Measurements from ENCODE around the gene MLYCD.

The MLYCD gene

DNA sequence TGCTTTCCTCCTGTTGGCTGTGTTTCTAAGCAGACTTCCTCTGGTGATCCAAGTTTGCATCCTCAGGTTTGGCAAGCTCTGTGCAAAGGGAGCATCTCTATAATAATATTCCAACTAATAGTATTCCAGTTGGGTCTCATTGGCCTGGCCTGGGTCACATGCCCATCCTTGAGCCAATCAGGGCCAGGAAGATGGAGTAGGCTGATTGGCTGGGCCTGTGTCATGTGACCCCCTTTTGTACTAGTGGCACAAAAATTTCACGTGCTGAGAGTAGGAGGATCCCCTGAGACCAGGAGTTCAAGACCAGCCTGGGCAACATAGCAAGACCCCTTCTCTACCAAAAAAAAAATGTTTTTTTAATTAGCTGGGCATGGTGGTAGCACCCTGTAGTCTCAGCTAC is 35.2 kb upstream of the MLYCD start:
- H3K9me3 ChIP-seq (ENCODE audit: control insufficient read depth, low read length), result no peaks in the 10 kb centered on the region
- DNase-seq, result no peak
- no peaks in the 10 kb centered on the region for H3K36me3 ChIP-seq (ENCODE audit: control insufficient read depth, insufficient read depth, low read length)
- H3K27me3 ChIP-seq (replicated peaks; ENCODE audit: control insufficient read depth, insufficient read depth, low read length, poor library complexity, severe bottlenecking), result no peaks in the 10 kb centered on the region
- H3K27ac ChIP-seq (ENCODE audit: insufficient read depth, low read length, poor library complexity, severe bottlenecking), result no peak overlapping the region
- H3K4me3 ChIP-seq (ENCODE audit: insufficient read depth, low read depth, low read length, poor library complexity, severe bottlenecking), result no peak overlapping the region
- no peaks in the 10 kb centered on the region for H3K4me1 ChIP-seq (ENCODE audit: control insufficient read depth, insufficient read depth, low read length, poor library complexity, severe bottlenecking)

DNA sequence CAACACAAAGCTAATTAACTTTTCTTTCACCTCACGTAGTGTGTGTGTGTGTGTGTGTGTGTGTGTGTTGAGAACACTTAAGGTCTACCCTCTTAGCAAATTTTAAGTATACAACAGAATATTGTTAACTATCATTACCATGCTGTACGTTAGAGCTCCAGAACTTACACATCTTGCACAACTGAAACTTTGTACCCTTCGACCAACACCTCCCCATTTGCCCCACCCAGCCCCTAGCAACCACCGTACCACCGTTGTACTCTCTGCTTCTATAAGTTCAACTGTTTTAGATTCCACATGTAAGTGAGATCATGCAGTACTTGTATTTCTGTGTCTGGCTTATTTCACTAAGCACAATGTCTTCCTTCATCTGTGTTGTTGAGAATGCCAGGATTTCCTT is 28.1 kb upstream of the MLYCD start:
- Histone ChIP-seq H3K4me1 (ENCODE audit: control insufficient read depth, insufficient read depth, low read length, poor library complexity, severe bottlenecking) (no peaks in the 10 kb centered on the region), H3K36me3 (ENCODE audit: control insufficient read depth, insufficient read depth, low read length) (no peaks in the 10 kb centered on the region), H3K27ac (ENCODE audit: insufficient read depth, low read length, poor library complexity, severe bottlenecking) (no peak overlapping the region), H3K9me3 (ENCODE audit: control insufficient read depth, low read length) (no peaks in the 10 kb centered on the region), H3K27me3 (replicated peaks; ENCODE audit: control insufficient read depth, insufficient read depth, low read length, poor library complexity, severe bottlenecking) (no peaks in the 10 kb centered on the region), H3K4me3 (ENCODE audit: insufficient read depth, low read depth, low read length, poor library complexity, severe bottlenecking) (no peak overlapping the region)
- DNase-seq, result no peak

DNA sequence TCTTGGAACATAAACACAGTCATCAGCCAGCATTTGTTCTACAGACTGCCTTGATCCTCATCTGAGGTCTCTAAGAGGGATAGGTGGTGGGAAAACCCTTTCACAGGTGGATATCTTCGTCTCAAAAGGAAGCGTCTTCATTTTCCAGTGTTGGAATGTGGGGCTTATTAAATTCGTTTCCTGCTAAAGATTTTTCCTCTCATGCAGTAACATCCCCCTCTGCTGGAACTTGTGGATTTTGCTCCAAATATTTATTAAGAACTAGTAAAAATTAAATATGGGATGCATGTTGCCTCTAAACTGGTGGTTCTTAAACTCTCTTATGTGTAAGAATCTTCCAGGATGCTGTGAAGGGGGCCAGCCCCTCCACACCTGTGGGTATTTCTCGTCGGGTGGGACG is 20.1 kb upstream of the MLYCD start:
- H3K4me1 ChIP-seq (ENCODE audit: control insufficient read depth, insufficient read depth, low read length, poor library complexity, severe bottlenecking), result no peaks in the 10 kb centered on the region
- DNase-seq, result no peak

DNA sequence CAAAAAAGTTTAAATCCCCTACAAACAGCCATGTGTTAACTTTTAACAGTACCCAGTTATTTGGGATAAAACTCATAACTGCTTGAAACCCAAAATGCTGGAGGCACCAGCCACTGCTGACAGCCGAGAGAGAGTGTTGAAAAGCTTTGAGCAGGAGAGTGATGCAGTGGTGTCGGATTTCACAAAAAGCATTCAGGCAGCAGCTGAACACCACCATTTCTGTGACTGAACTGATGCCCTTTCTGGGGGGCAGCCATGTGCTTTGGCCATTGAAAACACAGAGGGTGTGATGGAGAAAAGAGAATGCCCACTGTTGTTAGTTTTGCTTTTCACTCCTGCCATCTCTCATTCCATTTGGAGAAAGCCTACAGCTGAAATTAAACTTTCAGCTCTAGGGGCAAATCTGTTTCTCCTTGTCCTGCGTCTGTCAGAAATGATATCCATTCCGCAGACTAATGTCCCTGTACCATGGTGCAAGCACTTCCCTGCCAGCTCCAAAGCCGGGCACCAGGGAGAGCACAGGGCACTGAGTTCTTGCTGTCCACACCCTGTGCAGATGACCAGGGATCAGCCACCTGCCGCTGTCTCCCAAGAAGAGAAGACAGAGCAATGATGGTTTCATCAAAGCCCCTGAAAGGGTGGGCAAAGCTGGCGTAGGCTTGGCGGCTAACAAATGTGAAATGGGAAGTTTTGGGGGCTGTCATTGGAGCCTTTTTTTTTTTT is 16.6 kb upstream of the MLYCD start:
- H3K4me1 ChIP-seq (ENCODE audit: control insufficient read depth, insufficient read depth, low read length, poor library complexity, severe bottlenecking), result no peaks in the 10 kb centered on the region
- no peak overlapping the region for H3K27ac ChIP-seq (ENCODE audit: insufficient read depth, low read length, poor library complexity, severe bottlenecking)
- no peaks in the 10 kb centered on the region for H3K36me3 ChIP-seq (ENCODE audit: control insufficient read depth, insufficient read depth, low read length)
- no peak overlapping the region for H3K4me3 ChIP-seq (ENCODE audit: insufficient read depth, low read depth, low read length, poor library complexity, severe bottlenecking)
- H3K27me3 ChIP-seq (replicated peaks; ENCODE audit: control insufficient read depth, insufficient read depth, low read length, poor library complexity, severe bottlenecking), result no peaks in the 10 kb centered on the region
- no peaks in the 10 kb centered on the region for H3K9me3 ChIP-seq (ENCODE audit: control insufficient read depth, low read length)
- DNase-seq, result no peak

More for the DNA sequence above, 20.1 kb upstream of the MLYCD start:
- no peak overlapping the region for H3K4me3 ChIP-seq (ENCODE audit: insufficient read depth, low read depth, low read length, poor library complexity, severe bottlenecking)
- H3K9me3 ChIP-seq (ENCODE audit: control insufficient read depth, low read length), result no peaks in the 10 kb centered on the region
- H3K27ac ChIP-seq (ENCODE audit: insufficient read depth, low read length, poor library complexity, severe bottlenecking), result no peak overlapping the region
- H3K27me3 ChIP-seq (replicated peaks; ENCODE audit: control insufficient read depth, insufficient read depth, low read length, poor library complexity, severe bottlenecking), result no peaks in the 10 kb centered on the region
- H3K36me3 ChIP-seq (ENCODE audit: control insufficient read depth, insufficient read depth, low read length), result no peaks in the 10 kb centered on the region

DNA sequence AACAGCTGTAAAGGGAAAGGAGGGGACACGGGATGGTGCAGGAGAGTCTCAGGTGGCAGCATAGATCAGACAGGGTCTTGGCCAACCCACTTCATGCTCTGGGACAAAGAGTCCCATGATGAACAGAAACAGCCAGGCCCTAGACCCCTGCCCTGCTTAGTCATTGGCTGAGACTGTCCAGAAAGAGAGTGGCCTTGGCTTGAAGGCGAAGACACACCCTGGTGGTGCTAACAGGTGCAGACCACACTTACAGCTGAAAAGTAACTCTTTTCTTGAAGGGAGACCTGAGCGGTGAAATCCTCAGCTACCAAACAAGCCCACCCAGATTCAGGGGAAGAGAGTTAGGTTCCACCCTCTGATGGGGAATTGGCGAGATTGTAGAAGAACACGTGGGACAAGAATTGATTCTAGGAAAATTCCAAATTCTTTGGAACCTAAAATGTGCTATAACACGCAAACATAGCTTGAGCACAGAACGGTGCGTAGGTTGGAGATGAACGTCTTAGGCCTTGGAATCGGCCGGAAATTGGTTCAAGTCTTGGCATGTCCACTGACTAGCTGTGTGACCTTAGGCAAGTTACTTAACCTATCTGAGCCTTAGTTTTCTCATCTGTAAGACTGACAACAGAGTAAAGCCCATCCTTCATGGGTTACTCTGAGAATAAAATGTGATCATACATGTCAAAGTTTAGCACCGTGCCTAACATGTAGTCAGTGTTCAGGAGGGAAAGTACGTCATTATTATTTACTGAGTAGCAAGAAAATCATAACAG is 12.5 kb upstream of the MLYCD start:
- Histone ChIP-seq H3K4me1 (ENCODE audit: control insufficient read depth, insufficient read depth, low read length, poor library complexity, severe bottlenecking) (no peaks in the 10 kb centered on the region), H3K36me3 (ENCODE audit: control insufficient read depth, insufficient read depth, low read length) (no peaks in the 10 kb centered on the region), H3K27ac (ENCODE audit: insufficient read depth, low read length, poor library complexity, severe bottlenecking) (no peak overlapping the region), H3K9me3 (ENCODE audit: control insufficient read depth, low read length) (no peaks in the 10 kb centered on the region), H3K4me3 (ENCODE audit: insufficient read depth, low read depth, low read length, poor library complexity, severe bottlenecking) (no peak overlapping the region), H3K27me3 (replicated peaks; ENCODE audit: control insufficient read depth, insufficient read depth, low read length, poor library complexity, severe bottlenecking) (no peaks in the 10 kb centered on the region)
- DNase-seq, result no peak

DNA sequence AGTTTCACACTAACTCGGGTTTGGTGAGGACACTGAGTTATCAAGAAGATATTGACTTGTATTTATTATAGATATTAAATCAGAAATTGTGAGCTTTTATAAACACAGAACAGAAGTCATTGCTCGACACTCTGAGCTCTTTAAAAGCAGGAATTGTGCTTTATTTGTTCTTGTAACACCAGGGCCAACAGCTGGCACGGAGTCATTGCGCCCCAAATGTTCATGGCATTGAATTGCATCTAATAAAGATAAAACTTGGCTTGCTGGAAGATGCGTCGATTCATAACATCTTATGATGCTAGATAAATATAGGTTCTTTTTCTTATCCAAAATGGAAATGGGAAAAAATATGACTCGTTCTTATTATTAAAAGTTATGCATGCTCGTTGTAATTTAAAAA is 11.8 kb upstream of the MLYCD start:
- no peak overlapping the region for H3K4me3 ChIP-seq (ENCODE audit: insufficient read depth, low read depth, low read length, poor library complexity, severe bottlenecking)
- no peaks in the 10 kb centered on the region for H3K27me3 ChIP-seq (replicated peaks; ENCODE audit: control insufficient read depth, insufficient read depth, low read length, poor library complexity, severe bottlenecking)
- H3K9me3 ChIP-seq (ENCODE audit: control insufficient read depth, low read length), result no peaks in the 10 kb centered on the region
- H3K36me3 ChIP-seq (ENCODE audit: control insufficient read depth, insufficient read depth, low read length), result no peaks in the 10 kb centered on the region
- no peak overlapping the region for H3K27ac ChIP-seq (ENCODE audit: insufficient read depth, low read length, poor library complexity, severe bottlenecking)
- no peaks in the 10 kb centered on the region for H3K4me1 ChIP-seq (ENCODE audit: control insufficient read depth, insufficient read depth, low read length, poor library complexity, severe bottlenecking)
- DNase-seq, result no peak

DNA sequence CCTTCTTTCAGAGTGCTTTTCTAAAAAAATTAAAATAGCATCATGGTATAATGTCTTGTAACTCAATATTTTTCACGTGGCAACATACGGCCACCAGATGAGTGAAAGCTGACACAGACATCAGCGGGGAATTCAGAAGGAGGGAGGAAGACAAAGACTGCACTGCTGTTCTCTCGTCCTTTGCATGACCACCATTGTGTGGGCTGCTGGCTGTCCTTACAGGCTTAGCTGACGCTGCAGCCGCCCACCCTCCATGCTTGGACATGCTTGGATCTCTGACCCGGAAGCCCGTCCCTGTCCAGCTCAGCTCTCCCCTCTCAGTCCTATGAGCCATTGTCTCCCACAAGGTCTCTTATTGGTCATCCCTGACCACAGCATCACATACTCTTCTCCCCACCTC is 11.4 kb upstream of the MLYCD start:
- Histone ChIP-seq H3K9me3 (ENCODE audit: control insufficient read depth, low read length) (no peaks in the 10 kb centered on the region), H3K27ac (ENCODE audit: insufficient read depth, low read length, poor library complexity, severe bottlenecking) (no peak overlapping the region), H3K36me3 (ENCODE audit: control insufficient read depth, insufficient read depth, low read length) (no peaks in the 10 kb centered on the region), H3K4me3 (ENCODE audit: insufficient read depth, low read depth, low read length, poor library complexity, severe bottlenecking) (no peak overlapping the region), H3K4me1 (ENCODE audit: control insufficient read depth, insufficient read depth, low read length, poor library complexity, severe bottlenecking) (no peaks in the 10 kb centered on the region), H3K27me3 (replicated peaks; ENCODE audit: control insufficient read depth, insufficient read depth, low read length, poor library complexity, severe bottlenecking) (no peaks in the 10 kb centered on the region)
- no peak for DNase-seq

DNA sequence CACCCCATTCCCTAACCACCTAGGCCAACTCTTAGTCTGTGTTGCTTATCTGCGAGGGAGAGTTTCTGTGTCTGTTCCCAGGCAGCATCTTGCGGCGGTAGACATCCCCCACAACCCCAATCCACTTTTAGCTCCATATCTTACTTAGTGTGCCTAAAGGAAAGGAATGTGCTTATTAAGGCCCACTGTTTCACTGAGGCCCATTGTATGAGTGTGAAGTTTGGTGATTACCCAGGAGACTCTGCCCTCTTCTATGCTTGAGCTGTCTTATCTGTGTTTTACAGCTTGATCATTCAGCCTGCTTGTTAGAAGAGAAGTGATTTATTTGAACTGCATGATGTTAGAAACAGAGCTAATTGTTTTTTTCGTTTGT is 10.3 kb upstream of the MLYCD start:
- Histone ChIP-seq H3K9me3 (ENCODE audit: control insufficient read depth, low read length) (no peaks in the 10 kb centered on the region), H3K4me3 (ENCODE audit: insufficient read depth, low read depth, low read length, poor library complexity, severe bottlenecking) (no peak overlapping the region), H3K36me3 (ENCODE audit: control insufficient read depth, insufficient read depth, low read length) (no peaks in the 10 kb centered on the region), H3K4me1 (ENCODE audit: control insufficient read depth, insufficient read depth, low read length, poor library complexity, severe bottlenecking) (no peaks in the 10 kb centered on the region), H3K27ac (ENCODE audit: insufficient read depth, low read length, poor library complexity, severe bottlenecking) (no peak overlapping the region), H3K27me3 (replicated peaks; ENCODE audit: control insufficient read depth, insufficient read depth, low read length, poor library complexity, severe bottlenecking) (no peaks in the 10 kb centered on the region)
- DNase-seq, result no peak

DNA sequence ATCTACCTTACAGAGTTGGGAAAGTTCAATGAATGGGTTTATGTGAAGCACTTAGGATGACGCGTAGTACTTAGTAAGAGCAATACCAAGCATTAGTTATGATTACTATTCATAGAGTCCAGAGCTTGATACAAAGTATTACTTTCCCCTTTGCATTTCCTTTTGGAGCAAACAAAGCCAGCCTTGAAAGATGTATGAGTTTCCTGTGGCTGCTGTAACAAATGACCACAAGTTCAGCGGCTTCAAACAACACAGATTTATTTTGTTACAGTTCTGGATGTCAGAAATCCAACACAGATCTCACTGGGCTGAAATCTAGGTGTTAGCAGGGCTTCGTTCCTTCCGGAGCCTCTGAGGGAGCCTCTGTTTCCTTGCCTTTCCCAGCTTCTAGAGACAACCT is 8.6 kb upstream of the MLYCD start:
- Histone ChIP-seq H3K36me3 (ENCODE audit: control insufficient read depth, insufficient read depth, low read length) (no peaks in the 10 kb centered on the region), H3K9me3 (ENCODE audit: control insufficient read depth, low read length) (no peaks in the 10 kb centered on the region), H3K4me3 (ENCODE audit: insufficient read depth, low read depth, low read length, poor library complexity, severe bottlenecking) (no peak overlapping the region), H3K27ac (ENCODE audit: insufficient read depth, low read length, poor library complexity, severe bottlenecking) (no peak overlapping the region), H3K4me1 (ENCODE audit: control insufficient read depth, insufficient read depth, low read length, poor library complexity, severe bottlenecking) (no peaks in the 10 kb centered on the region), H3K27me3 (replicated peaks; ENCODE audit: control insufficient read depth, insufficient read depth, low read length, poor library complexity, severe bottlenecking) (no peaks in the 10 kb centered on the region)
- DNase-seq, result no peak

DNA sequence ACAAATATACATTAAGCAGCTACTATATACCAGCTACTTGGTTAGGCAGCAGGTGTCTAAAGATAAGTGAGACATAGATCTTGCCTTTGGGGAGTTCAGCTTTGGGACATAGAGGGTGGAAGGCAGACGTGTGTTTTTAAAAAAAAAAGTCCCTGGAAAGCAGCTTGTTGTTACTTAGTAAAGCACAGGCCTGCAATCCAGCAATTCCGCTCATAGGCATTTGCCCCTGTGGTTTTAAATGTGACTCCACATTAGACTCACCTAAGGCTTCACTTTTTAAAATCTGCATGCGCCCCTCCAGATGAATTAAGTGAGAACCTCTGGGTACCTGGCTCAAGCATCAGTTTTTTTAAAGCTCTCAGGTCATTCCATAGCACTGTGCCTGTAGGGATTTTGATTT is 7.2 kb upstream of the MLYCD start:
- no peaks in the 10 kb centered on the region for H3K36me3 ChIP-seq (ENCODE audit: control insufficient read depth, insufficient read depth, low read length)
- no peak overlapping the region for H3K4me3 ChIP-seq (ENCODE audit: insufficient read depth, low read depth, low read length, poor library complexity, severe bottlenecking)
- no peaks in the 10 kb centered on the region for H3K4me1 ChIP-seq (ENCODE audit: control insufficient read depth, insufficient read depth, low read length, poor library complexity, severe bottlenecking)
- DNase-seq, result no peak
- H3K9me3 ChIP-seq (ENCODE audit: control insufficient read depth, low read length), result no peaks in the 10 kb centered on the region
- H3K27me3 ChIP-seq (replicated peaks; ENCODE audit: control insufficient read depth, insufficient read depth, low read length, poor library complexity, severe bottlenecking), result no peaks in the 10 kb centered on the region
- H3K27ac ChIP-seq (ENCODE audit: insufficient read depth, low read length, poor library complexity, severe bottlenecking), result no peak overlapping the region
